WTC11 (cell line): Measurements from ENCODE around the gene TMBIM6. TPM values are rescaled to one million over a fixed set of nuclear protein-coding genes. Genes with fewer than 3 reads are reported as not detected.

ENCODE experiments used
- ATAC-seq: fragments of 200-7000 bp; cut with Tn5 transposase; 2 replicates; pipeline ENCODE4 v1.10.0; 2021; ENCODE audit warnings: mild to moderate bottlenecking, moderate library complexity
- CTCF ChIA-PET: fragments of 300-600 bp; sonication (Branson Sonifier 250); formaldehyde crosslinking; loops from one replicate; lab custom pipeline; 2021; ENCODE audit warnings: antibody characterized with exemption; lab: Charles Lee
- POLR2A ChIA-PET: fragments of 350-600 bp; sonication (Branson Sonifier 250); formaldehyde crosslinking; loops from one replicate; lab custom pipeline; 2021; ENCODE audit warnings: antibody characterized with exemption; lab: Charles Lee
- DNase-seq: peaks from one replicate; pipeline ENCODE4 v3.0.0; 2021; ENCODE audit warnings: low spot score
- H3K27ac Mint-ChIP-seq: 2 replicates; pipeline ENCODE4 v1.8.0; 2021; ENCODE audit warnings: mixed read lengths
- H3K27me3 Mint-ChIP-seq: 2 replicates; pipeline ENCODE4 v1.8.0; 2021; ENCODE audit warnings: low read depth, mild to moderate bottlenecking, moderate library complexity, mixed read lengths
- H3K36me3 Mint-ChIP-seq: 2 replicates; pipeline ENCODE4 v1.8.0; 2021; ENCODE audit warnings: mixed read lengths
- H3K4me1 Mint-ChIP-seq: 2 replicates; pipeline ENCODE4 v1.8.0; 2022; ENCODE audit warnings: mixed read lengths
- H3K4me3 Mint-ChIP-seq: 2 replicates; pipeline ENCODE4 v1.8.0; 2021; ENCODE audit warnings: mild to moderate bottlenecking, moderate library complexity, mixed read lengths
- H3K9me3 Mint-ChIP-seq: 2 replicates; pipeline ENCODE4 v1.8.0; 2021; ENCODE audit warnings: mixed read lengths
- ATF2 ChIP-seq: sonication (generic); formaldehyde crosslinking; IDR thresholded peaks from 2 replicates; pipeline ENCODE4 v1.8.1; 2022; ENCODE audit warnings: low read depth, missing genetic modification reagents, borderline replicate concordance
- CDX4 ChIP-seq: fragments of 250-450 bp; sonication (Bioruptor Pico); IDR thresholded peaks from 2 replicates; pipeline ENCODE4 v1.9.0; 2021; ENCODE audit warnings: moderate library complexity, mild to moderate bottlenecking, inconsistent platforms, borderline replicate concordance
- E2F5 ChIP-seq: sonication (generic); formaldehyde crosslinking; IDR thresholded peaks from 2 replicates; pipeline ENCODE4 v1.8.1; 2022; ENCODE audit warnings: mild to moderate bottlenecking, moderate library complexity, missing genetic modification reagents
- ESRRA ChIP-seq: sonication (generic); formaldehyde crosslinking; IDR thresholded peaks from 2 replicates; pipeline ENCODE4 v1.8.1; 2022; ENCODE audit warnings: mild to moderate bottlenecking, missing genetic modification reagents, borderline replicate concordance
- GABPB1 ChIP-seq: sonication (generic); formaldehyde crosslinking; IDR thresholded peaks from 2 replicates; pipeline ENCODE4 v1.8.1; 2023; ENCODE audit warnings: mild to moderate bottlenecking, missing genetic modification reagents
- GRHL2 ChIP-seq: fragments of 250-450 bp; sonication (Bioruptor Pico); IDR thresholded peaks from 2 replicates; pipeline ENCODE4 v1.8.0; 2022; ENCODE audit warnings: mild to moderate bottlenecking, moderate library complexity; ENCODE audit not compliant: insufficient replicate concordance, severe bottlenecking
- MLX ChIP-seq: sonication (generic); formaldehyde crosslinking; IDR thresholded peaks from 2 replicates; pipeline ENCODE4 v1.8.1; 2023; ENCODE audit warnings: mild to moderate bottlenecking, missing genetic modification reagents, moderate library complexity
- NFYB ChIP-seq: sonication (generic); formaldehyde crosslinking; conservative IDR thresholded peaks from 2 replicates; pipeline ENCODE4 v1.8.0; 2022; ENCODE audit warnings: low read depth, missing genetic modification reagents
- NR1H2 ChIP-seq: sonication (generic); formaldehyde crosslinking; IDR thresholded peaks from 2 replicates; pipeline ENCODE4 v1.9.0; 2021; ENCODE audit warnings: mild to moderate bottlenecking, moderate library complexity, missing genetic modification reagents
- SMAD3 ChIP-seq: sonication (generic); formaldehyde crosslinking; IDR thresholded peaks from 2 replicates; pipeline ENCODE4 v1.8.0; 2022; ENCODE audit warnings: missing genetic modification reagents, mild to moderate bottlenecking, borderline replicate concordance
- SOX15 ChIP-seq: fragments of 250-450 bp; sonication (Bioruptor Pico); IDR thresholded peaks from 2 replicates; pipeline ENCODE4 v1.9.0; 2021; ENCODE audit warnings: mild to moderate bottlenecking
- ZBTB43 ChIP-seq: sonication (generic); formaldehyde crosslinking; IDR thresholded peaks from 2 replicates; pipeline ENCODE4 v1.8.1; 2023; ENCODE audit warnings: mild to moderate bottlenecking, missing genetic modification reagents
- ZNF121 ChIP-seq: sonication (generic); formaldehyde crosslinking; IDR thresholded peaks from 2 replicates; pipeline ENCODE4 v1.8.0; 2023; ENCODE audit warnings: missing genetic modification reagents
- ZNF138 ChIP-seq: sonication (generic); formaldehyde crosslinking; conservative IDR thresholded peaks from 2 replicates; pipeline ENCODE4 v1.8.1; 2022; ENCODE audit warnings: mild to moderate bottlenecking, moderate library complexity, missing genetic modification reagents
- ZNF232 ChIP-seq: sonication (generic); formaldehyde crosslinking; IDR thresholded peaks from 2 replicates; pipeline ENCODE4 v1.8.0; 2022; ENCODE audit warnings: mild to moderate bottlenecking, missing genetic modification reagents
- ZNF416 ChIP-seq: fragments of 250-450 bp; sonication (Bioruptor Pico); IDR thresholded peaks from 2 replicates; pipeline ENCODE4 v1.9.0; 2021; ENCODE audit warnings: mild to moderate bottlenecking, inconsistent platforms
- ZNF423 ChIP-seq: fragments of 250-450 bp; sonication (Bioruptor Pico); IDR thresholded peaks from 2 replicates; pipeline ENCODE4 v2.1.2; 2022; ENCODE audit warnings: mild to moderate bottlenecking, moderate library complexity
- total RNA-seq: library from RNA; stranded (reverse); gene quantifications from 3 replicates; pipeline ENCODE4 v1.2.3, GENCODE V29; 2021
- TF ChIP-seq, protein P1 (sequence below): fragments of 250-450 bp; sonication (Bioruptor Pico); IDR thresholded peaks from 2 replicates; pipeline ENCODE4 v1.8.0; 2021; ENCODE audit warnings: mild to moderate bottlenecking
- TF ChIP-seq, protein P2 (sequence below): sonication (generic); formaldehyde crosslinking; IDR thresholded peaks from 2 replicates; pipeline ENCODE4 v1.8.0; 2023; ENCODE audit warnings: missing genetic modification reagents

Gene TMBIM6
- total RNA-seq, 1 experiment from 2014 or later: 402 TPM

DNA sequence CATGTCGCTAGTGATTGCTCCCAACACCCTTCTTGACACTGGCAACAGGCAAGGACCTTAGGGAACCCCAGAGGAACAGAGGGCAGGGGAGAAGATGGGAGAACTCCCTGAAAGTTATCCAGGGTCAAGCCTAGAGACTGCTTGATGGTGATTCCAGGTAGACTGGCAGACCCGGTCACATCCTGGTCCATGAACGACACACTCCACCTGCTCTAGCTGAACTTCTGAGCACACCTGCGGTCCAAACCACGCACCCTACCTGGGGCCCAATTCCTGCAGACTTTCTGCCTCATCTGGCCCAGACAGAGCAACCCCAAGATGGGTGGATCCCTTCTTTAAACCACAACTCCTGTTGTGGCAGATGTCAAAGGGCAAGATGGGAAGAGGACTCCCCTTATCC is 52.7 kb downstream of the TMBIM6 start:
- Mint-ChIP-seq H3K4me1 (peaks cover 15% of the 10 kb centered on the region), H3K36me3 (no peaks in the 10 kb centered on the region), H3K27ac (0 out of 2 replicates have a peak overlapping the region, but pooled peaks have one; percentile 53), H3K4me3 (no peak overlapping the region), H3K27me3 (no peaks in the 10 kb centered on the region), H3K9me3 (no peaks in the 10 kb centered on the region)
- DNase-seq: no peak
- CTCF ChIA-PET: interaction anchor here (0.6 to 1.0 kb wide), 2 partner anchors 34 to 45 kb away, joined by 3 read pairs; partner anchors contain the start of gene NCKAP5L
- TF ChIP-seq MLX (no peak), ATF2 (CRISPR knock-in tag) (no peak), GABPB1 (CRISPR knock-in tag) (no peak), ZNF416 (CRISPR knock-in tag) (no peak), CDX4 (CRISPR knock-in tag) (no peak), GRHL2 (CRISPR knock-in tag) (no peak), ZNF423 (CRISPR knock-in tag) (no peak), NFYB (CRISPR knock-in tag) (no peak), ZNF138 (no peak), ZBTB43 (CRISPR knock-in tag) (no peak), ESRRA (CRISPR knock-in tag) (no peak), SMAD3 (no peak), E2F5 (CRISPR knock-in tag) (no peak), ZNF121 (no peak), ZNF232 (CRISPR knock-in tag) (no peak), SOX15 (no peak), NR1H2 (CRISPR knock-in tag) (no peak)
- TF ChIP-seq, protein P1, sequence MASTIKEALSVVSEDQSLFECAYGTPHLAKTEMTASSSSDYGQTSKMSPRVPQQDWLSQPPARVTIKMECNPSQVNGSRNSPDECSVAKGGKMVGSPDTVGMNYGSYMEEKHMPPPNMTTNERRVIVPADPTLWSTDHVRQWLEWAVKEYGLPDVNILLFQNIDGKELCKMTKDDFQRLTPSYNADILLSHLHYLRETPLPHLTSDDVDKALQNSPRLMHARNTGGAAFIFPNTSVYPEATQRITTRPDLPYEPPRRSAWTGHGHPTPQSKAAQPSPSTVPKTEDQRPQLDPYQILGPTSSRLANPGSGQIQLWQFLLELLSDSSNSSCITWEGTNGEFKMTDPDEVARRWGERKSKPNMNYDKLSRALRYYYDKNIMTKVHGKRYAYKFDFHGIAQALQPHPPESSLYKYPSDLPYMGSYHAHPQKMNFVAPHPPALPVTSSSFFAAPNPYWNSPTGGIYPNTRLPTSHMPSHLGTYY: no peak
- TF ChIP-seq, protein P2, sequence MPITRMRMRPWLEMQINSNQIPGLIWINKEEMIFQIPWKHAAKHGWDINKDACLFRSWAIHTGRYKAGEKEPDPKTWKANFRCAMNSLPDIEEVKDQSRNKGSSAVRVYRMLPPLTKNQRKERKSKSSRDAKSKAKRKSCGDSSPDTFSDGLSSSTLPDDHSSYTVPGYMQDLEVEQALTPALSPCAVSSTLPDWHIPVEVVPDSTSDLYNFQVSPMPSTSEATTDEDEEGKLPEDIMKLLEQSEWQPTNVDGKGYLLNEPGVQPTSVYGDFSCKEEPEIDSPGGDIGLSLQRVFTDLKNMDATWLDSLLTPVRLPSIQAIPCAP: no peak
- POLR2A ChIA-PET: no interaction called here
- ATAC-seq: no peak
